Fibroblast of skin of left quadriceps (primary cell): ENCODE results near the gene ZACN.

ENCODE experiments used
- DNase-seq, 2 experiments: peaks; one replicate each; pipeline ENCODE4 v3.0.0-alpha.2; 2013; ENCODE audit warnings: low read depth in 2 of 2

The ZACN gene

DNA sequence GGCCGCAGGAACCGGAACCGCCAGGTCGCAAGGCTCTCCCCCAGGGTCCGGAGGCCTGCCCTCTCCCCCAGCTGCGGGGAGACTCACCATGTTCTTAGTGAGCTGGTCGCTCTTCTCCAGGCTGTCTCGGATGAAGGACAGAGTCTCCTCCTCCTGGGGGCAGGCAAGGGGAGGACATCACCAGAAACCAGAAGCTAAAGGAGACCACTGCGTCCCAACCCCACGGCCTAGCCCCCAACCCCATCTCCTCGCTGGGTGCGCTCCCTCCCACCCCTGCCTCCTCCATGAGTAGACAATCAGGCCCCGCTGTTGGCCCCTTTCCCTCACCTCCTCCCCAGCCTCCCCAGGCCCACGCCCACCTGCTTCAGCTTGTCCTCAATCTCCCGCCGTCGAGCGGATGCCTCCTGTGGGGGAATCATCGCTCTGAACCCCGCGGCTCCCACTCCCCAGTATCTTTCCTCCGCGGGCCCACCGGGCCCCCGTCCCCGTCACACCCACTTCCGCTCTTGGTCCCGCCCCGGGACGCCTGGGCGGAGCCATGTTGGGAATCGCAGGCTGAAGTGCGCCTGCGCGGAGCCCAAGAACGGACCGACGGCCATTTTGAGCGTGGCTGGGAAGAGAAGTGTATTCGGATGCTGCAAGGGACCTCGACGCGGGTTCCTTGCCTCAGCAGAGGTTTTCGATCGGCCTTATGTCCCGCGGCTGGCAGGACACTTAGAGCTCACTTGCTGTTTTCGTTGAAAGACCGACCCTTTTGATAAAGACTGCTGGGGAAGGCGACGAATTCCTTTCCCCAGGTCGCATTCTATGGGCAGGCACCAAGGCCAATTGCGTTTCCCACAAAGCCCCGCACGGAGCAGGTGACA lies 24.5 kb downstream of the ZACN start, which contains the start of gene EXOC7:
Gene EXOC7, minus strand, starts transcription at position 514 of the 866 bp plus-strand sequence. Its CDS starts 95 bp downstream, at position 419.
- peak; percentile 79 to 82 for DNase-seq

DNA sequence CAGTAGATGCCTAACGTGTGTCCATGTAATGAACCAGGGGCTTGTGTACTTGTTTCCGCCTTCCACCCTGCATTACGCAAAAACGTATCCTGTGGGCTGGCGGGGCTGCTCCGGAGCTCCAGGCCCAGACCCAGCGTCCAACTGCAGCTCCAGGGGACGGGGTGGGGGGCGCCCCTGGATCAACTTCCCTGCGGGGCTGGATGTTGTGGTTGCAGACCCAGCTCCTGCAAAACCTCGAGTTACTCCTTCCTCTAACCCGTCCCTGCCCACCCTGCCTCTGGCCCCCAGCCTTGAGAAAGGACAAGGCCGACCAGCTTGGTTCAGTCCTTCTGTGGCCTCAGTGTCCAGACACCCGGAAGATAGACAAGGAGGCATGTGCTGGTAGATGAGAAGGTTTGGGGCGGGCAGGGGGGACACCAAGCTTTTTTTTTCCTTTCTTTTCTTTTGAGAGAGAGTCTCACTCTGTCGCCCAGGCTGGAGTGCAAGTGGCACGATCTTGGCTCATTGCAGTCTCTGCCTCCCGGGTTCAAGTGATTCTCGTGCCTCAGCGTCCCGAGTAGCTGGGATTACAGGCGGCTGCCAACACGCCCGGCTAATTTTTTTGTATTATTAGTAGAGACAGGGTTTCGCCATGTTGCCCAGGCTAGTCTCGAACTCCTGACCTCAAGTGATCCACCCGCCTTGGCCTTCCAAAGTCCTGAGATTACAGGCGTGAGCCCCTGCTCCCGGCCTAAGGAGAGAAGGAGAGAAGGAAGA lies 25.3 kb downstream of the ZACN start:
- no peak for DNase-seq

DNA sequence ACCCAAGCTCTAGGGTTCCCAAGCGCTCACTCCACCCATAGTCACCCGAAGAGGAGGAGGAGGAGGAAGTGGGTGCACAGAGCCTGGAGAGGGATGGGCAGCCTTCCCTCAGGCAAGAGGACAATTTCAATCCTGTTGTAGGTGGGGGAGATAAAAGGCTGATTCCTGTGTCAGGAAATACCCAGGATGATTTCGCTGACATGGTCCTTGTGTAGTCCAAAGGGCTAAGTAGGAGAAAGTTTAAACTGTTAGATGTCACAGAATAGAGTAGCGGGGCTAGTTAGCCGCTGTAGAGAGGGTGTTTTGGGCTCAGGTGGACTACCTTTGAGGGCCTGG lies 25.9 kb downstream of the ZACN start:
- DNase-seq: no peak

DNA sequence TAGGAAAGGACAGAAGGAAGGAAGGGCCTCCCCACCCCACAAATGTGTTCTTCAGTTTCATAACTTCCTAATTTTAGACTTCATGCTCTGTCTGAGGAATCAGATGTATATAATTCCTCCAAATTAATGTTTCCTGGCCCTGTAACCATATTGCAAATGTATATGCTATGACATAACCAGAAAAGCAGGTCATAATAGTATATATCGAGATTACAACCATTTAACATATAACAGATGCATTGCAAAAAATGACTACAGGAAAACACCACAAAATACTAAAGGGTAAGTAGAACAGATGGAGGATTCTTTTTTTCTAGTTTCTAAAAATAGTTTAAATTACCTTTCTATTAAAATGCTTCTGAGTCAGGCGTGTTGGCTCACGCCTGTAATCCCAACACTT lies 27.7 kb downstream of the ZACN start:
- DNase-seq: peak; percentile 61 to 62

DNA sequence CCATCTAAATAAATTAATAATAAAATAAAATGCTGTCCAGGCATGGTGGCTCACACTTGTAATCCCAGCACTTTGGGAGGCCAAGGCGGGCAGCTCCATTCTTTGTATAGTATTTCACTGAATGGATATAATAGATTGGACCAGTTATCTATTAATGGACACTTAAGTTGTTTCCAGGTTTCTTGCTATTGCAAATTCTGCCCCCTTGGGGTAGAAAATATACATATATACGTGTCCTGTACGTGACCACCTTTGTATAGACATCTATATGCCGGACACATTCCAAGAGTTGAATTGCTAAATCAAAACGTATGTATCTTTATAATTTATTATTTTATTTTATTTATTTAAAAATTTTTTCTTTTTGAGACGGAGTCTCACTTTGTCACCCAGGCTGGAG lies 28.5 kb downstream of the ZACN start:
- DNase-seq: no peak

DNA sequence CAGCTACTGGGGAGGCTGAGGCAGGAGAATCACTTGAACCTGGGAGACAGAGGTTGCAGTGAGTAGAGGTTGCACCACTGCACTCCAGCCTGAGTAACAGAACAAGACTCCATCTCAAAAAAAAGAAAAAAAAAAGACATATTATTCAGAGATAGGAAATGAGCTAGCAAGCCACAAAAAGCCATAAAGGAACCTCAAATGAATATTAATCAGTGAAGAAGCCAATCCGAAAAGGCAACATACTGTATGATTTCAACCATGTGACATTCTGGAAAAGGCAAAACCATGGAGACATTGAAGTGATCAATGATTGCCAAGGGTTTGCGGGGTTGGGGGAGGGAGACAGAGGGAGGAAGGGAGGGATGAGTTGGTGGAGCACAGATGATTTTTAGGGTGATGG lies 33.0 kb downstream of the ZACN start:
- DNase-seq: no peak

DNA sequence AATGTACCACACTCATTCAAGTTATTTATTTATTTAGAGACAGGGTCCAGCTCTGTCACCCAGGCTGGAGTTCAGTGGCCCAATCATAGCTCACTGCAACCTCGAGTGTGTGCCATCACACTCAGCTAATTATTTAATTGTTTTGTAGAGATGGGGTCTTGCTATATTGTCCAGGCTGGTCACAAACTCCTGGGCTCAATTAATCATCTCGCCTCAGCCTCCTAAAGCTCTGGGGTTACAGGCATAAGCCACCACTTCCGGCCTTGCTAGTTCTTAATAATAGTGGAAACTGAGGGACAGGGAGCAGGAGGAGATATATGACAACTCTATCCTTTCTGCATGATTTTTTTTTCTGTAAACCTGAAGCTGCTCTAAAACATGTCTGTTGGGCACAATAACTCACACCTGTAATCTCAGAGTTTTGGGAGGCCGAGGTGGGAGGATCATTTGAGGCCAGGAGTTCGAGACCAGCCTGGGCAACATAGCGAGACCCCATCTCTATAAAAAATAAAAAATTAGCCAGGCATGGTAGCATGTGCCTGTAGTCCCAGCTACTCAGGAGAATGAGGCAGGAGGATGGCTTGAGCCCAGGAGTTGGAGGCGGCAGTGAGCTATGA lies 36.3 kb downstream of the ZACN start:
- no peak for DNase-seq

DNA sequence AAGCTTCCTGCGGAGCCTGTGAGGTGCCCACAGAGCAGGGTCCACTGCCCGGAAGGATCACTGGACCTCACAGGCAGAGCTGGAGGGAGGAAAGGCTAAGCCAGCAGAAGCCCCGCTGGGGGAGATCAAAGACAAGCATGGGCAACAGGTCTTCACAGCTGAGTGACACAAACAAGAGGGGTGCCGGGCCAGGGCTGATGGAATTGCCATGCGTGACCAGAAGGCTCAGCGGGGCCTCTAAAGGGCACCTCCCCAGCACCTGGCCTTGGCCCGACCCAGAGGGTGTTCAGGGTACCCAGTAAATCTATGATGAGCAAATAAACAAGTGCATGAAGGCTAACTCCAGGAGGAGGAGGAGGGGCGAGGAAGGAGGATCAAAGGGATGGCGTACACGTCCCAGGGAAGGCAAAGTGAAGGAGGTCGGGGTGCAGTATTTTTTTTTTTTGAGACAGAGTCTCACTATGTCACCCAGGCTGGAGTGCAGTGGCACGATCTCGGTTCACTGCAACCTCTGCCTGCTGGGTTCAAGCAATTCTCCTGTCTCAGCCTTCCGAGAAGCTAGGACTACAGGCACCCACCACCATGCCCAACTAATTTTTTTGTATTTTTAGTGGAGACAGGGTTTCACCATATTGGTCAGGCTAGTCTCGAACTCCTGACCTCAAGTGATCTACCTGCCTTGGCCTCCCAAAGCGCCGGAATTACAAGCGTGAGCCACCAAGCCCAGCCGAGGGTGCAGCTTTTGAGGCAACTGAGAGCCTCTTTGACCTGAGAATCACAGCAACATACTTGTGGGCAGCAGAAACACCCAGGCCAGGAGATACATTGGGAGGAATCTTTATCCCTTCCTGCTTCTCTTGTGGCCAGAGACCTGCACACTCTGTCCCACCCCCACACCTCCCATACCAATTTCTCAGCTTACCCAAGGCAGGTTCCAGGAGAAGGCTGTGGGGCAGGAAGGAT lies 40.7 kb downstream of the ZACN start:
- DNase-seq: no peak

DNA sequence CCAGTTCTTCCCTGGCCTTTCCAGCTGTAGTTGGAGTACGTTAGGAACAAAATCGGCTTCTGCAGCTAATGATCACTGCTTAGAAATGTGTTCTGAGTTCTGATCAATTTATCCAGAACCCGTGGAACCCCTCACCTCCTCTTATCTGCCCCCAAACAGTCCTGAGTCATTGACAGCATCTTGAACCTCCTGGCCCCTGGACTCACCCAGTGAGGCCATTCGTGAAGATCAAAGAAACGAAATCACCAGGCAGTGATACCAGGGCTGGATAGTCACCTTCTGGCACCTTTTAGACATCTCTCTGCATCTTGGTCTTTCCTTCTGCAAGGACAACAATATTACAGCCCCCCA lies 41.7 kb downstream of the ZACN start:
- no peak for DNase-seq

DNA sequence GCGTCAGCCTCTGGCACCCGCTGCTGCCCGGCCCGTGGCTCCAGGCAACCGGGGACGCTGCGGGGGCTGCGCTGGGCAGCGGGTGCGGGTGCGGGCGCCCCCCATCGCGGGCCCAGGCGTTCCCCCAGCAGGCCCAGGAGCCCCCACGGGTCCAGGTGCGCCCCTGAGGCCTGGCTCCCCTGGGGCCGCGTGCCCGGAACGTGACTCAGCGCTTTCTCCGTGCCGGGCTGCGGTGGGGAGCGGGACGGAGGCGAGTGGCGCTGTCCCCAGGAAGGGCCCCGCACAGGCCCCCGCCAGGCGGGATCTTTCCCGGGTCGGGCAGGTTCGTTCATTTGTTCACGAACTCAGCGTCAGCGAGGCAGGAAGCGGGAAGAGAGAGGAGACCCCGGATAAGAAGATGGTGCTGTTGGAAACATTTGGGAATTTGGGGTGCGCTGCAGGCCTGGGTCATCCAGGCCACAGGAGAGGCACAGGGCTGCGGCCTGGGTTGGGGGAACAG lies 43.0 kb downstream of the ZACN start:
- DNase-seq: no peak

DNA sequence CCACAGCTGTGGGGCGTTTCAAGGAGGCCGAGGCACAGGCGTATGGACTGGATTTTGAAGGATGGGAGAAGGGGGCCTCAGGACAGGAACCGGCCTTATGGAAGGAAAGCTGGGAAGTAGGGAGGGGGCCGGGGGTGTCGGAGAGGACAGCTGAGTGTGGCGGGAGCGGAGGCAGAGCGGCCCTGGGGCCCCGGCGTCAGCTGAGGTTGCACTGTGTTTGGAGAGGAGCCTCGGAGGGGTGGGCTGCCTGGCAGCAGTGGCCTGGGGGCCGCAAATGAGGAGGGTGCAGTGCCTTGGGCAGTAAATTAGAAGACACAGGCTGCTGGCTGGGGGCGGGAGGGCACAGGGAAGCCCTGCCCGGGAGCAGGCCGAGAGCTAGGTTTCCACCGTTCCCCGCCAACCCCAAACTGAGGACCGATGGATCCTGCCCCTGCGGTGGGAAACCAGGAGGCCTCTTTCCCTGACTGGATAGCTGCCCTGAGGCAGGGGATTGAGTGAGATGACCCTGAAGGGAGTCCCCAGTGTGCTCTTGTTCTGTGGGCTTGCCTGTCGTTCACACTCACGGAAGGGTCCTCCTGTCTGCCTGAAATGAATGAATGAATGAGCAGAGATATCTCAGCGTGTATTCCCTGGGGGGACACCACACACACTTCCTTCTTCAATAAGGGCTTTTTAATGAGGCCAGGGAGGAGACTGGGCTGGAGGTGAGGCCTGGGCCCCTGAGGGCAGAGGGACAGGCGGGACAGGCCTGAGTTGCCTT lies 43.6 kb downstream of the ZACN start:
- DNase-seq: no peak

DNA sequence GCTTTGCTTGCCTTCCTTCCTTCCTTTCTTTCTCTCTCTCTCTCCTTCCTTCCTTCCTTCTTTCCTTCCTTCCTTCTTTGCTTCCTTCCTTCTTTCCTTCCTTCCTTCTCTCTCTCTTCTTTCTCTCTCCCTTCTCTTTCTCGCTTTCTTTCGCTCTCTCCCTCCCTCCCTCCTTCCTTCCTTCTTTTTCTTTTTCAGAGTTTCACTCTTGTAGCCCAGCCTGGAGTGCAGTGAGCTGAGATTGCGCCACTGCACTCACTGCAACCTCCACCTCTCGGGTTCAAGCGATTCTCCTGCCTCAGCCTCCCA lies 44.2 kb downstream of the ZACN start:
- DNase-seq: no peak

DNA sequence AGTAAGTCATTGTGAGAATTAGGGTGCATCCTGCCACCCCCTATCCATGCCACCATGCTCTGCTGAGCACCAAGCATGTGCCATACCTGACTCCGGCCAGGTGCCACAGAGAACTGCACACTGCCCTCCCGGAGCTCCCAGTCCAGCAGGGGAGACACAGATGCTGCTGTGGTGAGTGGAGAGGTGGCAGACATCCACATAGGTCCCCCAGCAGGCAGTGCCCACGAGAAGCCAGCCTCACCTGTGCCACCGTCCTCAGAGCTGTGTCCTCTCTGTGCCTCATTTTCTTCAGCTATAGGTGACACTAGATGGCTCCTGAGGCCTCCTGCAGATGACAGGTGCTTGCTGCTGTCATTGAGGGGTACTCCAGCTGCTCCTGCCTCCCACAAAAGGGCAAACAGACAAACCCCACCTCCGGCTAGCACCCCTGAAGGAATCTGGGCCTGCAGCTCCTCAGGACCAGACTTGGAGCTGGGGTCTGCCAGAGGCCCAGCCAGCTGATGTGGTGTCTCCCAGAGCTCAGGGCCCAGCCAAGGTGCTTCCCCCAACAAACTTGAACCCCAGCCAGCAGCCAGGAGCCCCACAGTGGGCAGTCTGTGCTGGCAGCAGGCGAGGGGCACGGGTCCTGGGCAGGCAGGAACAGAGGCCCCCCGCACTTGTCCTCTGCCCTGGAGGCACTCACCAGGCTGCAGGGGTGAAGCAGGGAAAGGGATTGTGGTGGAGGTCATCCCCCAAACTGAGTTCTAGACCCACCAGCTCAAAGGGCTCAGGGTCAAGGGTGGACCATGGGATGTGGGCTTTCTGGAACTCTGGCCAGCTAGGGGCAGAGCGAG lies 45.0 kb downstream of the ZACN start:
- DNase-seq: no peak

DNA sequence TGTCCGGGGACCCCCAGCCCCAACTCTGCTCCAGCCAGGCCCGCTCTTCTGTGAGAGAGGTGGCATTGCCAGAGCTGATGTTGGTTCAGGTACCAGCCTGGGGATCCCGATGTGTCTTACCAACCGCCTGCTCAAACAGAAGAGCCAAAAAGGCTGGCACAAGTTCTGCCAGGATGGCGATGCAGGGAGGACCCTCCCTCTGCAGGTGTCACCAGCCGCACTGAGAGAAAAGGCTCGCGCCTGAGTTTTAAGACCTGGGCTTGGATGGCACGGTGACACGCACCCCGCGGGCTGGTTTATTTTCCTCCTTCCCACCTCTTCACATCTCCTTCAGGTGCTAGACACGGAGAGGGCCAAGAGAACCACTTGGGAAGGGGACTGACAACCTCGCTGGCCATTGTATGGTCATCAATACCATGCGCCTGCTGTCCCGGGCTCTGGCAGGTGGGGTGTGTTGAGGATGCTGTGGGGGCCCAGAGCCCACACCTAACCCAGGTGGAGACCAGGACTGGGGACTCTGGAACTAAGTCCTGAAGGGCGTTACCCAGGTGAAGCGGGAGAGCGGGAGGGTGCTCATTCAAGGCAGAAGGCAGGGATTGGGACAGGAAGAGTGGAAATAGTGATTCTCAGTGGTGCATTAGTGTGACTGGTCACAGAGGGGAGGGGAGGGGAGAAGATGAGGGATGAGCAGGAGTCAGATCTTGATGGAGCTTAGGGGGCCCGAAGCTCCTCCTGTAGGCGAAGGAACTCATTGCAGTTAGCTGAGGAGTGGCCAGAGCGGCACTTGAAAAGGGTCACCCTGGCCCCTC lies 45.8 kb downstream of the ZACN start:
- no peak for DNase-seq

DNA sequence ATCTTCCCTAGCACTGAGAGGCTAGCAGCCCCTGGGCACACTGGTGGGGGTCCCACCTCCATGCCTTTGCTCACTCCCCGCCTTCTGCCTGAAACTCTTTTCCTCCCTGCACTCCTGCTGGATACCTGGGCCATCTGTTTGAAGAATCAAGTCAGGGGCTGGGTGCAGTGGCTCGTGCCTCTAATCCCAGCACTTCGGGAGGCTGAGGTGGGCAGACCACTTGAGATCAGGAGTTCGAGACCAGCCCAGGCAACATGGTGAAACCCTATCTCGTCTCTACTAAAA lies 46.4 kb downstream of the ZACN start:
- no peak for DNase-seq

DNA sequence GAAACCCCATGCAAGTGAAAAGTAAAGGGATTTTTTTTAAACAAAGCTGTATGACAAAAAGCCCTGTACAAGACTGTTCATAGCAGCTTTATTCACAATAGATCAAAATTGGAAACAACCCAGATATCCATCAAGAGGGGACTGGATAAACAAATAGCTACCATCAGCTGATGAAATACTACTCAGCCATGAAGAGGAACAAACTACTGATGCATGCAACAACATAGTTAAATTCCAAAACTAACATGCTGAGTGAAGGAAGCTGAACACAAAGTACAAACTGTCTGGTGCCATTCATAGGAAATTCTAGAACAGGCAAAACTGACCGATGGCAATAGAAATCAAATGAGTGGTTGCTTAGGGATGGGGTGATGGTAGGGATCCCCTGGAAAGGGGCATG lies 46.9 kb downstream of the ZACN start:
- no peak for DNase-seq

DNA sequence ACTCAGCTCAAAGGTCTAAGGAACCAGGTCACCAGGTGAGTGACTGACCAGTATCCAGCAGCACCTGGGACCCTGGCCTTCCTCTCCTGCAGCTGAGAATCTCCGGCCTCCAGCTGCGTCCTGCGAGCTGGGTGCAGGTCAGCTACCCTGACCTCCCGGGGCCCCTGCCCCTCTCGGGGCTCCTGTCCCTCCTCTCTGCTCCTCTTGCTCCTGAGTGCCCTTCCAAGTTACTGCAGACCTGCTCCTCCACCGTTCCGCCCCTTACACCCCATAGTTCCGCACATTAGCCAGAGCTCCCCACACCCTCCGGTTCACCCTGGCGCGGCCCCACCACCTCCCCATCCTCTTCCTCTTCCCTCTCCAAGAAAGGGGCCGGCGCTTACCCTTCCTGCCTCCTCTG lies 51.5 kb downstream of the ZACN start:
- DNase-seq: no peak

DNA sequence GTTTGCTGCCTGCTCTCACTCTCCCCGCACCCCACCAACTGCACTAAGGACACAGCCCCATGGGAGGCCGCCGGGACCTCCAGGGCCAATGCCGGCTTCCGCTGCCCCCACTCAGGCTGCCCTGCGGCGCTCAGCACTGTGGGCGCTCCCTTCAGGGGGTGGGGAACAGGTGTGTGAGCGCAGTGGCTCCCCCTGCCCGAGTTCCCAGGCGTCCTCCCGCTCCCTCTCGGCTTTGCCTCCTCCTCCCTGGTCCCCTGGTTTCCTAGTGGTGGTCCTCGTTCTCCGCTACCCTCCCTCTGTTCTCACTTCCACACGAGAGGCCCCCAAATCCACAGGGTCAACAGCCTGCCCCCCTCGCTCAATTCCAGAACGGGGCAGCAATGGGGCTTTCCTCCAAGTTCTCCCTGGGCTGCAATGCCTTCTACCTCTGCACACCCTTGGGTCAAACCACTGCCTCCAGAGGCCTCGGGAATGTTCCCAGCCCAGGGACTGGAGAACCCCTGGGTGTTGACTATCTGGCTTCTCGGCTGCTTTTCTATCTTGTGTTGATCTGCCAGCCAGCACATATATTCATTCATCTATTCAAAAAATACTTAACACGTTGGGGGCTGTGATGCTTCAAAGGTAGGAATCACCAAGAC lies 52.2 kb downstream of the ZACN start:
- no peak for DNase-seq
